PC-9 (cell line): Measurements from ENCODE around the gene TSKS. TPM values are rescaled to one million over a fixed set of nuclear protein-coding genes. Genes with fewer than 3 reads are reported as not detected.

Experiments used
- BruUV-seq: library from RNA; stranded (reverse); fragments of 400-500 nt; replicated peaks from 2 replicates; lab custom pipeline; 2021; lab: Mats Ljungman, UMichigan
- CTCF ChIA-PET: fragments of 300-600 bp; sonication (Branson Sonifier 250); formaldehyde crosslinking; loops from one replicate; lab custom pipeline; 2022; ENCODE audit warnings: antibody characterized with exemption; lab: Charles Lee
- POLR2A ChIA-PET: fragments of 300-600 bp; sonication (Branson Sonifier 250); formaldehyde crosslinking; loops from one replicate; lab custom pipeline; 2022; ENCODE audit warnings: antibody characterized with exemption; ENCODE audit not compliant: unreplicated experiment; lab: Charles Lee
- DNase-seq, 2 experiments: peaks; one replicate each; pipeline versions ENCODE4 v3.0.0 to v3.0.0-alpha.2; 2015 to 2022; ENCODE audit warnings: mixed read lengths in 1 of 2
- H2AFZ ChIP-seq: fragments of 200-600 bp; sonication (generic); 2 replicates; pipeline ENCODE4 v1.8.1; 2017; ENCODE audit warnings: antibody characterized with exemption
- H3F3A ChIP-seq: fragments of 200-600 bp; sonication (generic); 2 replicates; pipeline ENCODE4 v1.8.1; 2017; ENCODE audit warnings: antibody characterized with exemption, mild to moderate bottlenecking, low read depth; ENCODE audit not compliant: insufficient read depth
- H3K27ac ChIP-seq: fragments of 200-600 bp; sonication (generic); 2 replicates; pipeline ENCODE4 v1.6.1; 2016; ENCODE audit warnings: mixed run types
- H3K27me3 ChIP-seq: fragments of 200-600 bp; sonication (generic); 2 replicates; pipeline ENCODE4 v1.6.1; 2016; ENCODE audit warnings: low read depth, mixed run types; ENCODE audit not compliant: insufficient read depth
- H3K36me3 ChIP-seq: fragments of 200-600 bp; sonication (generic); 2 replicates; pipeline ENCODE4 v1.6.1; 2016; ENCODE audit warnings: low read depth, mixed run types
- H3K4me1 ChIP-seq: fragments of 200-600 bp; sonication (generic); replicated peaks from 2 replicates; pipeline ENCODE4 v1.6.1; 2016; ENCODE audit warnings: mixed run types; ENCODE audit not compliant: insufficient read depth
- H3K4me2 ChIP-seq: fragments of 200-600 bp; sonication (generic); 2 replicates; pipeline ENCODE4 v1.6.1; 2017; ENCODE audit warnings: mixed run types
- H3K4me3 ChIP-seq: fragments of 200-600 bp; sonication (generic); 2 replicates; pipeline ENCODE4 v1.6.1; 2016; ENCODE audit warnings: mixed run types
- H3K79me2 ChIP-seq: fragments of 200-600 bp; sonication (generic); 2 replicates; pipeline ENCODE4 v1.6.1; 2017; ENCODE audit warnings: low read depth, mixed run types
- H3K9me2 ChIP-seq: fragments of 200-600 bp; sonication (generic); 2 replicates; pipeline ENCODE4 v1.8.1; 2017; ENCODE audit warnings: mild to moderate bottlenecking; ENCODE audit not compliant: insufficient read depth
- H3K9me3 ChIP-seq: fragments of 200-600 bp; sonication (generic); 2 replicates; pipeline ENCODE4 v1.8.1; 2016; ENCODE audit warnings: low read depth; ENCODE audit not compliant: insufficient read depth
- H4K20me1 ChIP-seq: fragments of 200-600 bp; sonication (generic); 2 replicates; pipeline ENCODE4 v1.8.1; 2017; ENCODE audit not compliant: insufficient read depth
- EZH2 ChIP-seq: fragments of 200-600 bp; sonication (generic); IDR thresholded peaks from 2 replicates; pipeline ENCODE4 v1.8.0; 2017; ENCODE audit warnings: antibody characterized with exemption, low read depth
- intact Hi-C: fragments of 100-400 bp; cut with micrococcal nuclease; formaldehyde crosslinking; loops from one replicate; pipeline ENCODE4 v1.10.0; 2022; ENCODE audit not compliant: unreplicated experiment
- microRNA-seq: library from miRNA; unstranded; fragments of <30 nt; microRNA quantifications from one replicate; pipeline ENCODE4 v1.2.0, GENCODE V29; 2021; ENCODE audit warnings: borderline number of aligned reads, borderline replicate concordance
- total RNA-seq: library from RNA; stranded (reverse); gene quantifications from 2 replicates; pipeline ENCODE4 v1.2.3, GENCODE V29; 2021
- TF ChIP-seq, protein P1 (sequence below): fragments of 200-600 bp; sonication (generic); conservative IDR thresholded peaks from 2 replicates; pipeline ENCODE4 v1.6.1; 2017; ENCODE audit warnings: mixed run types, antibody characterized with exemption, mild to moderate bottlenecking, moderate library complexity

TSKS gene
- total RNA-seq, 1 experiment from 2014 or later = not detected

DNA sequence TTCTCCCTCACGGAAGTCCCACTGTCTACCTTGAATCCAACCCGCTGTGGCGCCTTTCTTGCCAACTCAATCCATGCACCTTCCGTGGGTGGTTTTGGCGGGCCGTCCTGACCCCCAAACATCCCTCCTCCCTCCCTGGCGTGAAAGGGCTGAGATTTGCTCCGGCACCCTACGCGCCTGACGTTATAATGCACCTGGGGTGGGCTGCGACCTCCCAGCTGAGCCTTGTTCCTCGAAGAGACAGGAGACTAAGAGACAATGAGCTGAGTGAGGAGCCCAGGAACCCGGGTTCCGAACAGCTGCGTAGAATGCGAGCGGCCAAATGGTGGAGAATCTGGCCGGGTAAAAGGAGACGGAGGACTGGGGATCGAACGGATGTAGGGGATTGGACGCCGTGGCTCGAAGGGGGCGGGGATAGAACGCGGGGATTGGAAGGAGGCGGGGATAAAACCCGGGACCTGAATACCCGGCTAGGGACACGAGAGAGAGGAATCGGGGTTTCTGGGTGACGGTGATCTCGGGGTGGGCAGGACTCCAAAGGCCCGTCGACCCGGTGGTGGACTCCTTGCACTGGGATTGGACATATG lies 72.4 kb downstream of the TSKS start, which contains the start of gene CPT1C:
Gene CPT1C, plus strand, starts transcription at position 461 of the 587 bp plus-strand sequence. CDS start 1,137 bp downstream, outside the sequence.
- intact Hi-C loops = no loop called here
- no peaks in the 10 kb centered on the region for H3K27me3 ChIP-seq
- peaks cover 39% of the 10 kb centered on the region; the same call in 1 of the 2 replicates for H3F3A ChIP-seq
- H3K79me2 ChIP-seq = no peaks in the 10 kb centered on the region
- CTCF ChIA-PET = no interaction called here
- BruUV-seq = no TSS peak
- H3K4me1 ChIP-seq = no peaks in the 10 kb centered on the region
- H3K4me3 ChIP-seq = no peak within 1 kb of the TSS
- H3K27ac ChIP-seq = no peak within 1 kb of the TSS
- H3K36me3 ChIP-seq = peaks cover 6% of the 10 kb centered on the region; the same call in 1 of the 2 replicates
- H3K9me2 ChIP-seq = no peaks in the 10 kb centered on the region
- no peak within 1 kb of the TSS for H3K4me2 ChIP-seq
- no peak within 1 kb of the TSS for H2AFZ ChIP-seq
- DNase-seq = no peak
- no peaks in the 10 kb centered on the region for H3K9me3 ChIP-seq
- TF ChIP-seq EZH2 = no peak
- TF ChIP-seq, protein P1, sequence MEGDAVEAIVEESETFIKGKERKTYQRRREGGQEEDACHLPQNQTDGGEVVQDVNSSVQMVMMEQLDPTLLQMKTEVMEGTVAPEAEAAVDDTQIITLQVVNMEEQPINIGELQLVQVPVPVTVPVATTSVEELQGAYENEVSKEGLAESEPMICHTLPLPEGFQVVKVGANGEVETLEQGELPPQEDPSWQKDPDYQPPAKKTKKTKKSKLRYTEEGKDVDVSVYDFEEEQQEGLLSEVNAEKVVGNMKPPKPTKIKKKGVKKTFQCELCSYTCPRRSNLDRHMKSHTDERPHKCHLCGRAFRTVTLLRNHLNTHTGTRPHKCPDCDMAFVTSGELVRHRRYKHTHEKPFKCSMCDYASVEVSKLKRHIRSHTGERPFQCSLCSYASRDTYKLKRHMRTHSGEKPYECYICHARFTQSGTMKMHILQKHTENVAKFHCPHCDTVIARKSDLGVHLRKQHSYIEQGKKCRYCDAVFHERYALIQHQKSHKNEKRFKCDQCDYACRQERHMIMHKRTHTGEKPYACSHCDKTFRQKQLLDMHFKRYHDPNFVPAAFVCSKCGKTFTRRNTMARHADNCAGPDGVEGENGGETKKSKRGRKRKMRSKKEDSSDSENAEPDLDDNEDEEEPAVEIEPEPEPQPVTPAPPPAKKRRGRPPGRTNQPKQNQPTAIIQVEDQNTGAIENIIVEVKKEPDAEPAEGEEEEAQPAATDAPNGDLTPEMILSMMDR = no peak
- peaks cover 43% of the 10 kb centered on the region for H4K20me1 ChIP-seq
- POLR2A ChIA-PET = no interaction called here

DNA sequence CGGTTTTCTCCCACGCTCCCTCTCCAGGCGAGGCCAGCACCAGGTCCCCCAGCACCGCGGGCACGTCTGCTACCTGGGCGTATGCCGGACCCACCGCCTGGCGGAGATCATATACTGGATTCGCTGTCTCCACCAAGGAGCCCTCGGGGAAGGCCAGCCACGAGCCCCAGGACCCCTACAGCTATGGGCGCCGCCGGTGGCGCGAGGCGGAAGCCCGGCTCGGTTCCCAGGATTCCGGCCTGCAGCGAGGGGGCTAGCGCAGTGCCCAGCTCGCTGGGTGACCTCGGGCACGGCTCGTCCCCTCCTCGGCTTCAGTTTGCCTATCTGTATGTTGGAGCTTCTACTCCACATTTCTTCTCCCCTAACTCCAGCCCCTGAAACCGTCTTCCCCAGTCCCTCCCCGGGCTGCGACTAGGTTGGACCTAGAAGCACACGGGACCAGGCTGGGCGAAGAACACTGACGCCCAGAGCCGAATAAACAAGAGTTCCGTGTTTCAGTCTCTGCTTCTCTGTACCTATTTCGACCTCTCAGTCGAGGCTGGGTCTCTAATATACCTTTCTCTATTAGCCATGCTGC lies 72.9 kb downstream of the TSKS start:
- ChIA-PET POLR2A (no interaction called here), CTCF (no interaction called here)
- intact Hi-C loops = no loop called here
- no peak overlapping the region for H3K4me3 ChIP-seq
- no peaks in the 10 kb centered on the region for H3K27me3 ChIP-seq
- no peak overlapping the region for H3K27ac ChIP-seq
- peaks cover 5% of the 10 kb centered on the region; the same call in 1 of the 2 replicates for H3K79me2 ChIP-seq
- TF ChIP-seq EZH2 = no peak
- TF ChIP-seq, protein P1 = no peak
- H4K20me1 ChIP-seq = peaks cover 49% of the 10 kb centered on the region
- DNase-seq = no peak
- H2AFZ ChIP-seq = no peak overlapping the region
- no peak overlapping the region for H3K4me2 ChIP-seq
- peaks cover 45% of the 10 kb centered on the region; the same call in 1 of the 2 replicates for H3F3A ChIP-seq
- H3K4me1 ChIP-seq = no peaks in the 10 kb centered on the region
- no peaks in the 10 kb centered on the region for H3K9me3 ChIP-seq
- no TSS peak for BruUV-seq
- H3K36me3 ChIP-seq = peaks cover 11% of the 10 kb centered on the region
- no peaks in the 10 kb centered on the region for H3K9me2 ChIP-seq

Small RNA genes within 50 kb of the gene (microRNA-seq; reads per million reads assigned to microRNA genes)
- 4.7 reads per million for gene MIR6799

Other genes starting within 250 kb of the TSKS start
- 0.75 and 0.96 TPM in 2 replicates for gene RCN3, start 235.3 kb downstream of the TSKS start, total RNA-seq
- gene NOSIP, start 182.8 kb downstream of the TSKS start, total RNA-seq = 63.6 and 71.3 TPM in 2 replicates
- gene PRRG2, start 182.0 kb downstream of the TSKS start, total RNA-seq = 16.2 TPM in 2 replicates
- 40.4 and 41.3 TPM in 2 replicates for gene PRR12, start 172.1 kb downstream of the TSKS start, total RNA-seq
- gene RRAS, start 123.2 kb downstream of the TSKS start, total RNA-seq = 36.6 and 40.6 TPM in 2 replicates
- 86.9 and 91.3 TPM in 2 replicates for gene SCAF1, start 121.1 kb downstream of the TSKS start, total RNA-seq
- 181 and 220 TPM in 2 replicates for gene IRF3, start 97.4 kb downstream of the TSKS start, total RNA-seq
- gene BCL2L12, start 97.4 kb downstream of the TSKS start, total RNA-seq = 80.3 and 84.8 TPM in 2 replicates
- gene PRMT1, start 86.0 kb downstream of the TSKS start, total RNA-seq = 228 and 261 TPM in 2 replicates
- gene ADM5, start 73.7 kb downstream of the TSKS start, total RNA-seq = 9.5 and 14.2 TPM in 2 replicates
- 1.7 and 2.1 TPM in 2 replicates for gene CPT1C, start 72.2 kb downstream of the TSKS start, total RNA-seq
- gene AP2A1, start 3.7 kb upstream of the TSKS start, total RNA-seq = 91.8 and 95.1 TPM in 2 replicates
- gene FUZ, start 50.0 kb upstream of the TSKS start, total RNA-seq = 50.0 and 60.4 TPM in 2 replicates
- gene MED25, start 55.0 kb upstream of the TSKS start, total RNA-seq = 92.2 and 99.6 TPM in 2 replicates
- gene PTOV1, start 87.9 kb upstream of the TSKS start, total RNA-seq = 151 and 155 TPM in 2 replicates
- 82.7 and 85.6 TPM in 2 replicates for gene PNKP, start 104.3 kb upstream of the TSKS start, total RNA-seq
- 109 and 143 TPM in 2 replicates for gene AKT1S1, start 114.0 kb upstream of the TSKS start, total RNA-seq
- gene TBC1D17, start 114.4 kb upstream of the TSKS start, total RNA-seq = 52.1 and 62.3 TPM in 2 replicates
- 0.85 TPM in 1 of 2 replicates, not detected in the other for gene IL4I1, start 133.6 kb upstream of the TSKS start, total RNA-seq
- gene ATF5, start 165.9 kb upstream of the TSKS start, total RNA-seq = 15.3 and 19.2 TPM in 2 replicates
- gene NUP62, start 166.2 kb upstream of the TSKS start, total RNA-seq = 66.8 and 101 TPM in 2 replicates
- gene SIGLEC11, start 197.9 kb upstream of the TSKS start, total RNA-seq = not detected in 2 replicates